ENCODE data around the gene RBM4. TPM values are rescaled to one million over a fixed set of nuclear protein-coding genes. Genes with fewer than 3 reads are reported as not detected.

RBM4 gene
- total RNA-seq, 1 experiment from 2014 or later, result 164 TPM

- Histone ChIP-seq H3K27me3 (ENCODE audit: low read length) (no peaks in the 10 kb centered on the region), H3K79me2 (ENCODE audit: low read length) (no peaks in the 10 kb centered on the region), H3K9me3 (ENCODE audit: low read length) (no peaks in the 10 kb centered on the region), H3F3A (ENCODE audit: low read length, unreplicated experiment) (no peaks in the 10 kb centered on the region), H2AFZ (ENCODE audit: low read length) (no peak overlapping the region), H3K4me1 (ENCODE audit: insufficient read depth, low read length) (no peaks in the 10 kb centered on the region), H3K4me2 (ENCODE audit: low read length) (no peak overlapping the region), H3K36me3 (ENCODE audit: low read depth, low read length) (peaks cover 30% of the 10 kb centered on the region), H3K9ac (ENCODE audit: low read length) (no peak overlapping the region), H3K9me2 (replicated peaks; ENCODE audit: low read length) (no peaks in the 10 kb centered on the region), H3K27ac (ENCODE audit: low read length) (no peak overlapping the region), H4K20me1 (ENCODE audit: low read length) (no peaks in the 10 kb centered on the region), H3K4me3 (ENCODE audit: low read length) (no peak overlapping the region)
- DNase-seq, result no peak
- TF ChIP-seq EZH2 (IDR thresholded peaks at IDR 0.05; ENCODE audit: low read length, unreplicated experiment), result no peak
- no peak for TF ChIP-seq EZH2phosphoT487 (IDR thresholded peaks at IDR 0.05; ENCODE audit: borderline replicate concordance, low read length)
- no peak for TF ChIP-seq CTCF (conservative IDR thresholded peaks at IDR 0.05; ENCODE audit: low read depth, low read length)
- ATAC-seq, result no peak
- intact Hi-C loops (cut with micrococcal nuclease), result loop anchor here (1.0 to 2.0 kb wide), 5 partner anchors 33 to 140 kb away; a partner anchor contains a TSS
- ChIA-PET POLR2A (ENCODE audit: unreplicated experiment) (no interaction called here), CTCF (no interaction called here)
- no TSS peak for BruUV-seq (replicated peaks)
These were observed 55.5 kb downstream of the RBM4 start for GRCh38 chr11:66694056-66694410.

DNA sequence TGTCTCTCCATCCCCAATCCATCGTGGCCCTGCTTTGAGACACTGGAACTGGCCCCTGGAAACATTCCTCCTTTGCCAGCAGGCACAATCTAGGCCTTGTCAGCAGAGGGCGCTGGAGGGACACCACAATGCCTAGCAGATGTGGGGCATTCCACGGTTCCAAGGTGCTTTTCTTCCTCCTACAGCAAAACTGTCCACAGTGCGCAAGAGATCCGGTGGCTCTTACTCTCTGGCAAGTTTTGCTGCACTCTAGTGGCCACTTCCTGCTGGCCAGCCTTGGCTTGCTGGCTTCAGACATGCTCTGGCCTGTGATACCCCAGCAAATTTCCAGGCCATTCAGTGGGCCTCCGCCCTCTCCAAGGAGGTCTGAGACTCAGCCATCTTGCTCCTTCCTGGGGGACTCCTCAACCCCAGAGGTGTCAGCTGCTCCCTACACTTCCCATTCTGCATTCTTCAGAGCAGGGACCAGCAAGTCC, 56.3 kb downstream of the RBM4 start:
- DNase-seq (peak; percentile 99), ATAC-seq (peak; percentile 99)
- Histone ChIP-seq H3K9me3 (ENCODE audit: low read length) (no peaks in the 10 kb centered on the region), H3K79me2 (ENCODE audit: low read length) (no peaks in the 10 kb centered on the region), H3K4me3 (ENCODE audit: low read length) (no peak overlapping the region), H3K4me2 (ENCODE audit: low read length) (no peak overlapping the region), H4K20me1 (ENCODE audit: low read length) (no peaks in the 10 kb centered on the region), H3K9me2 (replicated peaks; ENCODE audit: low read length) (no peaks in the 10 kb centered on the region), H3F3A (ENCODE audit: low read length, unreplicated experiment) (no peaks in the 10 kb centered on the region), H3K27me3 (ENCODE audit: low read length) (no peaks in the 10 kb centered on the region), H3K9ac (ENCODE audit: low read length) (no peak overlapping the region), H2AFZ (ENCODE audit: low read length) (no peak overlapping the region), H3K27ac (ENCODE audit: low read length) (no peak overlapping the region), H3K4me1 (ENCODE audit: insufficient read depth, low read length) (no peaks in the 10 kb centered on the region), H3K36me3 (ENCODE audit: low read depth, low read length) (peaks cover 36% of the 10 kb centered on the region)
- POLR2A ChIA-PET (ENCODE audit: unreplicated experiment), result no interaction called here
- intact Hi-C loops (cut with micrococcal nuclease), result loop anchor here (1.0 to 2.0 kb wide), 5 partner anchors 32 to 140 kb away; a partner anchor contains a TSS
- CTCF ChIA-PET, result interaction anchor here (1.0 kb wide), 1 partner anchor 70 kb away, joined by 10 read pairs; no protein-coding TSS in a partner anchor
- no TSS peak for BruUV-seq (replicated peaks)
- peak; percentile 99 for TF ChIP-seq CTCF (conservative IDR thresholded peaks at IDR 0.05; ENCODE audit: low read depth, low read length)
- no peak for TF ChIP-seq EZH2phosphoT487 (IDR thresholded peaks at IDR 0.05; ENCODE audit: borderline replicate concordance, low read length)

Other genes with a start within 250 kb of the RBM4 start
- gene NPAS4, start 217.7 kb upstream of the RBM4 start, total RNA-seq (2014; rRNA removed), result not detected in 2 replicates
- gene MRPL11, start 199.9 kb upstream of the RBM4 start, total RNA-seq (2014; rRNA removed), result 214 and 321 TPM in 2 replicates
- gene PELI3, start 171.8 kb upstream of the RBM4 start, total RNA-seq (2014; rRNA removed), result 22.9 and 35.2 TPM in 2 replicates
- 135 and 165 TPM in 2 replicates for gene DPP3, start 158.3 kb upstream of the RBM4 start, total RNA-seq (2014; rRNA removed)
- gene BBS1, start 128.1 kb upstream of the RBM4 start, total RNA-seq (2014; rRNA removed), result 24.4 and 28.4 TPM in 2 replicates
- gene ZDHHC24, start 92.7 kb upstream of the RBM4 start, total RNA-seq (2014; rRNA removed), result 15.1 and 19.7 TPM in 2 replicates
- gene ACTN3, start 91.8 kb upstream of the RBM4 start, total RNA-seq (2014; rRNA removed), result not detected in 2 replicates
- gene CTSF, start 70.1 kb upstream of the RBM4 start, total RNA-seq (2014; rRNA removed), result 9.4 and 11.8 TPM in 2 replicates
- gene CCDC87, start 45.6 kb upstream of the RBM4 start, total RNA-seq (2014; rRNA removed), result 0.69 TPM in 1 of 2 replicates, not detected in the other
- gene CCS, start 45.5 kb upstream of the RBM4 start, total RNA-seq (2014; rRNA removed), result 43.8 and 56.8 TPM in 2 replicates
- gene RBM14, start 22.1 kb upstream of the RBM4 start, total RNA-seq (2014; rRNA removed), result 79.3 and 119 TPM in 2 replicates
- 31.4 and 40.2 TPM in 2 replicates for gene RBM4B, start 39.2 kb downstream of the RBM4 start, total RNA-seq (2014; rRNA removed)
- 74.9 and 154 TPM in 2 replicates for gene SPTBN2, start 90.5 kb downstream of the RBM4 start, total RNA-seq (2014; rRNA removed)
- gene RCE1, start 204.7 kb downstream of the RBM4 start, total RNA-seq (2014; rRNA removed), result 63.9 and 70.4 TPM in 2 replicates
- gene LRFN4, start 218.4 kb downstream of the RBM4 start, total RNA-seq (2014; rRNA removed), result 64.4 and 79.8 TPM in 2 replicates